ENCODE results near the gene IKBKE.

The IKBKE gene

GRCh38 chr1:206451134-206451686, 19.1 kb upstream of the IKBKE start:
- DNase-seq (ENCODE audit: extremely low spot score, insufficient read length, low read depth) (no peak), FAIRE-seq (no peak)

GRCh38 chr1:206453111-206453510, 17.2 kb upstream of the IKBKE start:
- FAIRE-seq (no peak), DNase-seq (ENCODE audit: extremely low spot score, insufficient read length, low read depth) (no peak)

GRCh38 chr1:206455289-206455665, 15.0 kb upstream of the IKBKE start:
- DNase-seq (ENCODE audit: extremely low spot score, insufficient read length, low read depth) (no peak), FAIRE-seq (no peak)

- FAIRE-seq (no peak), DNase-seq (ENCODE audit: extremely low spot score, insufficient read length, low read depth) (no peak)
Measured at GRCh38 chr1:206455666-206456344, 14.5 kb upstream of the IKBKE start.

- DNase-seq (ENCODE audit: extremely low spot score, insufficient read length, low read depth) = no peak
- no peak for FAIRE-seq
Measured at GRCh38 chr1:206456577-206457370, 13.5 kb upstream of the IKBKE start.

- FAIRE-seq (no peak), DNase-seq (ENCODE audit: extremely low spot score, insufficient read length, low read depth) (no peak)
Measured at GRCh38 chr1:206457408-206458120, 12.7 kb upstream of the IKBKE start.

GRCh38 chr1:206459703-206460102, 10.6 kb upstream of the IKBKE start:
- FAIRE-seq = no peak
- DNase-seq (ENCODE audit: extremely low spot score, insufficient read length, low read depth) = no peak

GRCh38 chr1:206460836-206461426, 9.3 kb upstream of the IKBKE start:
- FAIRE-seq = no peak
- no peak for DNase-seq (ENCODE audit: extremely low spot score, insufficient read length, low read depth)

- peak; percentile 83 for FAIRE-seq
- peak; percentile 60 for DNase-seq (ENCODE audit: extremely low spot score, insufficient read length, low read depth)
Measured at GRCh38 chr1:206461602-206462455, 8.4 kb upstream of the IKBKE start.

- FAIRE-seq (no peak), DNase-seq (ENCODE audit: extremely low spot score, insufficient read length, low read depth) (no peak)
Measured at GRCh38 chr1:206463137-206463536, 7.1 kb upstream of the IKBKE start.

- FAIRE-seq (no peak), DNase-seq (ENCODE audit: extremely low spot score, insufficient read length, low read depth) (no peak)
Measured at GRCh38 chr1:206463911-206464310, 6.4 kb upstream of the IKBKE start.

- FAIRE-seq (no peak), DNase-seq (ENCODE audit: extremely low spot score, insufficient read length, low read depth) (no peak)
Measured at GRCh38 chr1:206464456-206464964, 5.8 kb upstream of the IKBKE start.

- peak; percentile 30 for DNase-seq (ENCODE audit: extremely low spot score, insufficient read length, low read depth)
Measured at GRCh38 chr1:206465951-206466350, 4.3 kb upstream of the IKBKE start.

GRCh38 chr1:206466840-206467649, 3.2 kb upstream of the IKBKE start:
- FAIRE-seq (no peak), DNase-seq (ENCODE audit: extremely low spot score, insufficient read length, low read depth) (no peak)

More at GRCh38 chr1:206465951-206466350, 4.3 kb upstream of the IKBKE start:
- FAIRE-seq = peak; percentile 67

- FAIRE-seq = no peak
- DNase-seq (ENCODE audit: extremely low spot score, insufficient read length, low read depth) = no peak
Measured at GRCh38 chr1:206467915-206468314, 2.4 kb upstream of the IKBKE start.

- FAIRE-seq = no peak
- DNase-seq (ENCODE audit: extremely low spot score, insufficient read length, low read depth) = no peak
Measured at GRCh38 chr1:206468571-206468970, 1.7 kb upstream of the IKBKE start.

GRCh38 chr1:206469411-206469932, 804 bp upstream of the IKBKE start:
- no peak for DNase-seq (ENCODE audit: extremely low spot score, insufficient read length, low read depth)
- FAIRE-seq = peak; percentile 71
